ENCODE data around the gene ACVR1B.

The ACVR1B gene

GRCh38 chr12:52027085-52027843 lies 75.8 kb downstream of the ACVR1B start:
- Mint-ChIP-seq H3K27me3 (peaks cover 14% of the 10 kb centered on the region), H3K4me1 (ENCODE audit: low read depth) (peaks cover 38% of the 10 kb centered on the region), H3K36me3 (ENCODE audit: low read depth) (no peaks in the 10 kb centered on the region), H3K27ac (no peak overlapping the region), H3K9me3 (no peaks in the 10 kb centered on the region), H3K4me3 (no peak overlapping the region)
- intact Hi-C loops (cut with micrococcal nuclease): no loop called here

GRCh38 chr12:52029685-52030084 lies 78.2 kb downstream of the ACVR1B start:
- Mint-ChIP-seq H3K4me1 (ENCODE audit: low read depth) (peaks cover 37% of the 10 kb centered on the region), H3K27ac (no peak overlapping the region), H3K9me3 (no peaks in the 10 kb centered on the region), H3K4me3 (no peak overlapping the region), H3K27me3 (peaks cover 14% of the 10 kb centered on the region), H3K36me3 (ENCODE audit: low read depth) (no peaks in the 10 kb centered on the region)
- intact Hi-C loops (cut with micrococcal nuclease): no loop called here

DNA sequence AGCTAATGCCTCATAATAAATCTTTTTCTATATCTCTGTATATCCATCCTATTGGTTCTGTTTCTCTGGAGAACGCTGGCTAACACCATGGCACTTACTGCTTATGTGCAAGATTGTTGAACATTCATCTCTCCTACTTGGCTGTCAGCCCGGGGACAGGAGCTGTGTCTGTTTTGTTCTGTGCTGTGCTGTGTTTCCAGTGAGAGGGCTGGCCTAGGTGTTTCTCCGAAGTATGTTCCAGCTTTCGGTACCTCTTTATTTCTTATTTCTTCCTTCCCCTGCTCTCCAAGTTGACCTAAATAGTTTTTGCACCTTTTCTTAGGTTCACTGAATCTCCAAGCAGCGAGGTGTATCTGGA lies 80.9 kb downstream of the ACVR1B start:
- peak overlapping the region; percentile 81 for H3K27ac Mint-ChIP-seq
- H3K36me3 Mint-ChIP-seq (ENCODE audit: low read depth): no peaks in the 10 kb centered on the region
- H3K4me1 Mint-ChIP-seq (ENCODE audit: low read depth): peaks cover 32% of the 10 kb centered on the region
- intact Hi-C loops (cut with micrococcal nuclease): loop anchor here (2.0 kb wide), 1 partner anchor 36 kb away; the partner anchor contains the start of gene ATG101
- peaks cover 31% of the 10 kb centered on the region for H3K27me3 Mint-ChIP-seq
- H3K4me3 Mint-ChIP-seq: no peak overlapping the region
- H3K9me3 Mint-ChIP-seq: no peaks in the 10 kb centered on the region

DNA sequence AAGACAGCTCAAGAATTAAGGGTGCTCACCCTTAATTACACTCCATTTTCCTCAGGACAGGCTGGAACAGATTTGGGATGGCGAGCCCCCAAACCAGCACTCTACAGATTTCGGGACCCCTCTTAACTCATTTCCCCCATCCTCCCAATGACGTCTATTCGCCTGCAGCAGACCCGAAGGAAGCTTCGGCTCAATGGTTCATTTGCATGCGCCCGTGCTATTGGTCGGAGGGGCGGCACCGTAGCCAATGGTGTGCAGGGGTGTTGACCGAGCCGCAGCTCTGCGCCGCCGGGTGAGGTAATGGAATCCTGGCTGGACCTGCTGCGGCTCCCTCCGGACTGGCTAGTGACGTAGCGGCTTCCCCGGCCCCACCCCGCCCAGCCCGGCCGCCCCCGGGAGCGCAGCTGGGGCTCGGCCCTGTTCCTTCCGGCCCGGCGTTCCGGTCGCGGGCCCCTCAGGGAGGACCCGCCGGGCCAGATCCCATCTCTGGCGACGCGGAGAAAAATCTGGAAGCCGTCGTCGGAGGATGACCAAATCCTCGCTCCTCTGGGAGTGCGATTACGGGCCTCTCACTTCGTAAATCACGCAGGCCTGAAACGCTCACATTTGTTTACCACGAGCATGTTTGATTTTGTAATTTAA lies 81.4 kb downstream of the ACVR1B start:
- Mint-ChIP-seq H3K36me3 (ENCODE audit: low read depth) (no peaks in the 10 kb centered on the region), H3K4me3 (peak overlapping the region; percentile 60), H3K27ac (peak overlapping the region; percentile 81), H3K4me1 (ENCODE audit: low read depth) (peaks cover 37% of the 10 kb centered on the region), H3K9me3 (no peaks in the 10 kb centered on the region), H3K27me3 (peaks cover 35% of the 10 kb centered on the region)
- intact Hi-C loops (cut with micrococcal nuclease): loop anchor here (1.0 to 2.0 kb wide), 2 partner anchors 18 to 36 kb away; partner anchors contain the start of genes ATG101 and NR4A1

GRCh38 chr12:52033446-52034140 lies 82.1 kb downstream of the ACVR1B start:
- Mint-ChIP-seq H3K4me1 (ENCODE audit: low read depth) (peaks cover 42% of the 10 kb centered on the region), H3K27me3 (peaks cover 39% of the 10 kb centered on the region), H3K4me3 (peak overlapping the region; percentile 60), H3K36me3 (ENCODE audit: low read depth) (no peaks in the 10 kb centered on the region), H3K27ac (peak overlapping the region; percentile 81), H3K9me3 (no peaks in the 10 kb centered on the region)
- intact Hi-C loops (cut with micrococcal nuclease): loop anchor here (1.0 to 2.0 kb wide), 2 partner anchors 18 to 35 kb away; partner anchors contain the start of genes ATG101 and NR4A1

DNA sequence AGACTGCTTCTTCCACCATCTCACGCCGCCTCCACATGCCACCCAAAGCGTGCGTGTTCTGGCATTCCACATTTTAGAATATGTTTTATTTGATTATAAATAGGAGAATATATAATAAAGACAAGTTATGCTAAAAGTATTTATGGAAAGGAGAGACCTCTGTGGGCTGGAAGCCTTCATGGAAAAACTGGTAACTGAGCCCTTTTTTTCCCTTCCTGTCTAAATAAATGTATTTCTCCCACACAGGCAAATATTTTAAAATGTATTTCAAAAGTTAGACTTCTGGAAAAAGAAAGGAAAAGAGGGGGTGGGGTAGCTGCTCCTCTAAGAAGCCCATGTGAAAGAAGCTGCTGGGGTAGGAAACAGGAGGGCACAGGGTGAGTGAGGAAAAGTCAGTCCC lies 83.7 kb downstream of the ACVR1B start:
- Mint-ChIP-seq H3K4me1 (ENCODE audit: low read depth) (peaks cover 49% of the 10 kb centered on the region), H3K27me3 (peaks cover 43% of the 10 kb centered on the region), H3K27ac (no peak overlapping the region), H3K9me3 (no peaks in the 10 kb centered on the region), H3K4me3 (no peak overlapping the region), H3K36me3 (ENCODE audit: low read depth) (no peaks in the 10 kb centered on the region)
- intact Hi-C loops (cut with micrococcal nuclease): no loop called here

DNA sequence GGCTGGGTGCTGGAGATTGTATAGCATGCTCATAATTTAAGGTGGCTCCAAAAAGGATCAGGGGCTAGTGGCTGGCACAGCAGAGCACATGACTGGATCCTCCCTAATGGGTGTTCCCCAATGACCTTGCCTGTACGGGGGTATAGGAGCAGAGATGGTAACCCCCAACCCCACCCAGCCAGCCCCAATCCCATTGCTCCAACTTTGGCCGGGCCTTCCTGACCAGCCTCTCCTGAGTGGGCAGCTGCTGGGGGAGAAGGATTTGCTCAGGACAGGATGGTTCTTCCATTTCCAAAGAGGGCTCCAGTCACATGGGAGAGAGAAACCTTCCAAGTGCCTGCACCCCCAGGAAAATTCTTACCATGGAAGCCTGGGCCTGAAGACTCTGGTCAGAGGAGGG lies 84.4 kb downstream of the ACVR1B start:
- Mint-ChIP-seq H3K4me3 (no peak overlapping the region), H3K36me3 (ENCODE audit: low read depth) (no peaks in the 10 kb centered on the region), H3K27ac (no peak overlapping the region), H3K27me3 (peaks cover 49% of the 10 kb centered on the region), H3K9me3 (no peaks in the 10 kb centered on the region), H3K4me1 (ENCODE audit: low read depth) (peaks cover 49% of the 10 kb centered on the region)
- intact Hi-C loops (cut with micrococcal nuclease): no loop called here

DNA sequence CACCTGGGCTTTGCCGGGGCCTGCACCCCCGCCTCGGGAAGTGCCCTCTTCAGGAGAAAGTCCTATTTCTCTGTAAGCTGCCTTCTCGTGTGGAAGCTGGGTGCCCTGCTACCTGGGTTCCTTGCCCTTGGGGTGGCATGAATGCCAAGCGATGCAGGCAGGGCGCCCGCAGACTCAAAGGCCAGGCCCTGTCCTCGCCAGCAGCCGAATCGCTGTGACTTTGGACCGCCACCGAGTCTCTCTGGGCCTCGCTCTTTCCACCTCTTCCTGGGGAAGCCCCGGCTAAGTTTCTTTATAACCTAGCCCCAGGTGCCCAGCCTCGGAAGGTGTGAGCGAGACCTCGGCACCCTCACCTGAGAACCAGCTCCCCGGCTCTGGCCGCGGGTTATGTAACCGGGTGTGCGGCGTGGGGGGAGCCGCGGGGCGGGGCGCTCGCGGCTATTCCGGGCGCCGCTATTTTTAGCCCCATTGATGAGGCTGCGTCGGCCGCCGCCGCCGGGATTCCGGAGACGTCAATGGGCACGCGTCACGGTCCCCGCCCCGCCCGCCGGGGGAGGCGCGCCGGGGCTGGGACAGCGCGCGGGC lies 85.2 kb downstream of the ACVR1B start:
- intact Hi-C loops (cut with micrococcal nuclease): no loop called here
- Mint-ChIP-seq H3K9me3 (no peaks in the 10 kb centered on the region), H3K4me1 (ENCODE audit: low read depth) (peaks cover 51% of the 10 kb centered on the region), H3K4me3 (peak overlapping the region; percentile 48), H3K27me3 (peaks cover 49% of the 10 kb centered on the region), H3K36me3 (ENCODE audit: low read depth) (no peaks in the 10 kb centered on the region), H3K27ac (no peak overlapping the region)

DNA sequence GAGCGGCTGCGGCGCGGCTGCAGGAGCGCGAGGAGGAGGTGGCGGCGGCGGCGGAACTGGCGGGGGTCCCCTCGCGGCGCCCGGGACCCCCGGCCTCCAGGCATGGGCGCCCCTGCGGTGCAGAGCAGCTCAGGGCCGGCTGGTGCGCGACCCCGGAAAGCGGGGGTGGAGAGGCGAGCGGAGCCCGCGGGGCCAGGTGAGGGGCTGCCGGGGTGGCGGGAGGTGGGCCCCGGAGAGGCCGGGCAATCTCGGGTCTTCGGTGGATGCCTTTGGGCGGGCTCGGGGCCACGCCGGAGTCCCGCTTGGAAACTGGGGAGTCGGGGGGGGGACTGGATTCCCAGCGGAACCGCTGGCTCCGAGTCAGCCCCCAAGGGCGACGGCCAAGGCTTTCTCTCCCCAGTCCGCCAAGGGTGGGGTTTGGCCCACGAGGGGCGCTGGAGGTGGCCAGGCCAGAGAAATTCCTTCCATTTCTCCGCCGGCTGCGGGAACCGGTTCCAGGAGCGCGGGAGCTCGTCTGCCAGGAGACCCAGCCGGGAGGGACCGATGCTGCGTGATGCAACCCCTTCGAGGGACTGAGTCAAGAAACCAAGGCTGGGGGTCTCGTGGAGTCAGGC lies 85.9 kb downstream of the ACVR1B start:
- peaks cover 55% of the 10 kb centered on the region for H3K4me1 Mint-ChIP-seq (ENCODE audit: low read depth)
- H3K4me3 Mint-ChIP-seq: peak overlapping the region; percentile 59
- H3K27me3 Mint-ChIP-seq: peaks cover 54% of the 10 kb centered on the region
- H3K27ac Mint-ChIP-seq: peak overlapping the region; percentile 53
- intact Hi-C loops (cut with micrococcal nuclease): no loop called here
- H3K36me3 Mint-ChIP-seq (ENCODE audit: low read depth): no peaks in the 10 kb centered on the region
- H3K9me3 Mint-ChIP-seq: no peaks in the 10 kb centered on the region

DNA sequence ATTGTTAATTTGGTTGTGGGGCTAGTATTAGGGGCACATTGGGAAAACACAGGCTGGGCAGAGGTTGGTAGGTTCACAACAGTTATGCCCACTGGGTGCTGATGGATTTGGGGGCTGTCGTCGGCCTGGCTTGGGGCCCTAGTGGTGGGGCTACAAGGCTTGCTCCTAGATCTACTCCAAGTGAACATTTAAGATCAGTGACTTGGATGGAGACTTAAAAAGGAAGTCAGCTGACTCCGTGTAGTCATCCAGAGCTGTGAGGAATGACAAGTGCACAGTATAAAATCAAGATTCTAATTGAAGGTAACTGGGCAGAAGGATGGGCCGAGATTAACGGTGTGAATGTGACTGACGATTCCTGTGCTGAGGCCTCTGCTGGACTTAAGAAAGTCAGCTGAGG lies 86.9 kb downstream of the ACVR1B start:
- Mint-ChIP-seq H3K36me3 (ENCODE audit: low read depth) (no peaks in the 10 kb centered on the region), H3K4me1 (ENCODE audit: low read depth) (peaks cover 51% of the 10 kb centered on the region), H3K27me3 (peaks cover 51% of the 10 kb centered on the region), H3K9me3 (no peaks in the 10 kb centered on the region), H3K27ac (peak overlapping the region; percentile 51), H3K4me3 (peak overlapping the region; percentile 40)
- intact Hi-C loops (cut with micrococcal nuclease): no loop called here

DNA sequence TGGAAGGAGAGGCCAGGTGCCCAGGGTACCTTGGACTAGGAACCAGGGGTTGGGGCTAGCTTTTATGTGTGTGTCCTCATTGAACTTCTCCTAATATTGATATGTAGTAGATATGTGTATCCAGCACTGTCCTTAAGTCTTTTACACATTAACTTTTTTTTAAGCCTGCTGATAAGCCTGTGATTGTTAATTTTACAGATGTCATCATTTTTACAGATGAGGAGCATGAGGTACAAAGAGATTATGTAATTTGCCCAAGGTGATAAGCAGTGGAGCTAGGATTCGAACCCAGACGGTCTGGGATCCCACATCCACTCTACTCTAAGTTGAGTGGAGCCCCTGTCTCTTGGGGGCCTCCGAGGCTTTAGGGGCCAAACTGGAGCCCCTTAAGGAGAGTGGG lies 89.5 kb downstream of the ACVR1B start:
- H3K27ac Mint-ChIP-seq: no peak overlapping the region
- H3K4me1 Mint-ChIP-seq (ENCODE audit: low read depth): peaks cover 56% of the 10 kb centered on the region

DNA sequence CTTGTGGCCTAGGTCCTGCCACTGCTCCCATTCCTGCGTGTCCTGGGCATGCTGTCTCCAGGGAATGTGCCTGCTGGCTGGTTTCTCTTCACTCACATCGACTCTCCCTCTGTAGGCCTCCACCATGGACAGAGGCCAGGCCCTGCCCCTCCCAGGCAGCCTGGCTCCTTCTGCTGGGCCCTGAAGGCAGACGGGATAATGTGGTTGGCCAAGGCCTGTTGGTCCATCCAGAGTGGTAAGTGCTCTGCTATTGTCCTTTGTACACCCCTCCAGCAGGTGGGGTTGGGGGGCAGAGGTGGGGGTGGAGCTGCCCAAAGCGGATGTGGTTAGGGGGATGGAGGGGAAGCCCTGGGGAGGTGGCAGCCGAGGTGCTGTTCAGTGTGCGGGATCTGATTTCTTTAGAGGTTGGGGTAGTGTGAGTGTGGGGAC lies 90.2 kb downstream of the ACVR1B start:
- no peaks in the 10 kb centered on the region for H3K9me3 Mint-ChIP-seq
- intact Hi-C loops (cut with micrococcal nuclease): no loop called here
- H3K36me3 Mint-ChIP-seq (ENCODE audit: low read depth): no peaks in the 10 kb centered on the region
- peaks cover 28% of the 10 kb centered on the region for H3K27me3 Mint-ChIP-seq
- H3K4me1 Mint-ChIP-seq (ENCODE audit: low read depth): peaks cover 59% of the 10 kb centered on the region
- H3K27ac Mint-ChIP-seq: peak overlapping the region; percentile 14
- no peak overlapping the region for H3K4me3 Mint-ChIP-seq

More for the DNA sequence above, 89.5 kb downstream of the ACVR1B start:
- H3K36me3 Mint-ChIP-seq (ENCODE audit: low read depth): no peaks in the 10 kb centered on the region
- no peak overlapping the region for H3K4me3 Mint-ChIP-seq
- H3K27me3 Mint-ChIP-seq: peaks cover 32% of the 10 kb centered on the region
- H3K9me3 Mint-ChIP-seq: no peaks in the 10 kb centered on the region
- intact Hi-C loops (cut with micrococcal nuclease): no loop called here

GRCh38 chr12:52042706-52043385 lies 91.3 kb downstream of the ACVR1B start:
- H3K27ac Mint-ChIP-seq: no peak overlapping the region

More at GRCh38 chr12:52042706-52043385, 91.3 kb downstream of the ACVR1B start:
- intact Hi-C loops (cut with micrococcal nuclease): no loop called here
- Mint-ChIP-seq H3K4me3 (no peak overlapping the region), H3K27me3 (peaks cover 22% of the 10 kb centered on the region), H3K4me1 (ENCODE audit: low read depth) (peaks cover 63% of the 10 kb centered on the region), H3K9me3 (no peaks in the 10 kb centered on the region), H3K36me3 (ENCODE audit: low read depth) (no peaks in the 10 kb centered on the region)
